Measurements from ENCODE around the gene RTL5.
"Not testable (repeated sequence)": the region's sequence is repeated elsewhere in the genome, so short reads cannot be mapped to it uniquely, and the experiment has no call there.

The RTL5 gene

GRCh38 chrX:72131317-72132294 lies at the start of gene RTL5:
TSS of gene RTL5 (minus strand) at chrX:72131915.
- peak; percentile 67 for DNase-seq

GRCh38 chrX:72180539-72180938 lies 48.8 kb upstream of the RTL5 start:
- no peak for DNase-seq

- no peak for DNase-seq
Measured at GRCh38 chrX:72176981-72177380, 45.3 kb upstream of the RTL5 start.

GRCh38 chrX:72176289-72176688 lies 44.6 kb upstream of the RTL5 start:
- DNase-seq = not testable (repeated sequence)

- DNase-seq = peak; percentile 54
Measured at GRCh38 chrX:72169008-72169728, 37.5 kb upstream of the RTL5 start.

GRCh38 chrX:72165551-72165950 lies 33.8 kb upstream of the RTL5 start:
- no peak for DNase-seq

GRCh38 chrX:72159769-72160168 lies 28.1 kb upstream of the RTL5 start:
- DNase-seq = no peak

GRCh38 chrX:72158773-72159172 lies 27.1 kb upstream of the RTL5 start:
- no peak for DNase-seq

- no peak for DNase-seq
Measured at GRCh38 chrX:72146527-72146926, 14.8 kb upstream of the RTL5 start.

- DNase-seq = no peak
Measured at GRCh38 chrX:72145181-72145580, 13.5 kb upstream of the RTL5 start.

GRCh38 chrX:72143609-72143907 lies 11.8 kb upstream of the RTL5 start:
- no peak for DNase-seq

- DNase-seq = no peak
Measured at GRCh38 chrX:72142794-72143608, 11.3 kb upstream of the RTL5 start.

GRCh38 chrX:72142094-72142793 lies 10.5 kb upstream of the RTL5 start:
- no peak for DNase-seq

GRCh38 chrX:72141372-72142004 lies 9.8 kb upstream of the RTL5 start:
- no peak for DNase-seq

- DNase-seq = no peak
Measured at GRCh38 chrX:72139538-72139937, 7.8 kb upstream of the RTL5 start.

GRCh38 chrX:72137846-72138495 lies 6.3 kb upstream of the RTL5 start:
- DNase-seq = no peak

- no peak for DNase-seq
Measured at GRCh38 chrX:72133851-72134546, 2.3 kb upstream of the RTL5 start.

GRCh38 chrX:72132456-72132855 lies 741 bp upstream of the RTL5 start:
- no peak for DNase-seq

GRCh38 chrX:72130762-72131250 lies 909 bp downstream of the RTL5 start:
- no peak for DNase-seq

GRCh38 chrX:72130156-72130761 lies 1.5 kb downstream of the RTL5 start:
- no peak for DNase-seq

All from CD4-positive, alpha-beta T cell treated with Interleukin-15 for 1 hour (primary cell).